CD4-positive, alpha-beta T cell treated with Interleukin-6 at 100 ng/mL for 8 hours (primary cell): Measurements from ENCODE around the gene SPTB.

Experiments
- DNase-seq: peaks from one replicate; pipeline ENCODE4 v3.0.0-alpha.2; 2020; ENCODE audit warnings: mixed read lengths, low spot score

The SPTB gene

GRCh38 chr14:64729386-64730060 is 150.2 kb downstream of the SPTB start:
- DNase-seq = no peak

GRCh38 chr14:64728856-64729255 is 150.9 kb downstream of the SPTB start:
- no peak for DNase-seq

- no peak for DNase-seq
These were observed 151.6 kb downstream of the SPTB start for GRCh38 chr14:64728106-64728505.

DNA sequence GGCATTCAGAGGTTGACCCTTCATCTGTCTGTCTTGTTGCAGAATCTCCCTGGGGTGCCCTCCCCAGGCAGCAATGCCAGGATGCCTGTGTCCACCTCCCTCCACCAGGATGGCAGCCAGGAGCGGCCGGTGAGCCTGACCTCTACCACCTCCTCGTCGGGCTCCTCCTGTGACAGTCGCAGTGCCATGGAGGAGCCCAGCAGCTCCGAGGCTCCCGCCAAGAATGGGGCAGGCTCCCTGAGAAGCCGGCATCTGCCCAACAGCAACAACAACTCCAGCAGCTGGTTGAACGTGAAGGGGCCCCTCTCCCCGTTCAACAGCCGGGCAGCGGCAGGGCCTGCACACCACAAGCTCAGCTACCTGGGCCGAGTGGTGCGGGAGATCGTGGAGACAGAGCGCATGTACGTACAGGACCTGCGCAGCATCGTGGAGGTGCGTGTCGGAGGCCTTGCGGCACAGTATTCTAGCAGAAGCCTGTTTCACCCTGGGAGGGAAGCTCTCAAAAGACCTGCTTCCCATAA is 152.1 kb downstream of the SPTB start:
- no peak for DNase-seq

DNA sequence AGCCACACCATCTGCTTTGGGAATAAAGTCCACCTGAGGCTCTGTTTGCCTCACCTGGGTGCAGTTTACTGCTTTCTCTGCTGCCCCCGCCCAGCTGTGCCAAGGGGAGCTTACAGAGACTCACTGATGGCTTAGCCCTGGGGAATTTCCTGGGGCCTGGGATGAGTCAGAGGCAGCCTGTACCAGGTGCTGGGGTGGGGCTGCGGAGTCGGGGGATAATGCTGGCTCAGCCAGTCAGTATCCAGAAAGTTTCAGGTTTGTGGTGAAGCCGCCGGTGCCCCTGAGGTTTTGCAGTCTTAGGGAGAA is 153.2 kb downstream of the SPTB start:
- peak; percentile 44 for DNase-seq

DNA sequence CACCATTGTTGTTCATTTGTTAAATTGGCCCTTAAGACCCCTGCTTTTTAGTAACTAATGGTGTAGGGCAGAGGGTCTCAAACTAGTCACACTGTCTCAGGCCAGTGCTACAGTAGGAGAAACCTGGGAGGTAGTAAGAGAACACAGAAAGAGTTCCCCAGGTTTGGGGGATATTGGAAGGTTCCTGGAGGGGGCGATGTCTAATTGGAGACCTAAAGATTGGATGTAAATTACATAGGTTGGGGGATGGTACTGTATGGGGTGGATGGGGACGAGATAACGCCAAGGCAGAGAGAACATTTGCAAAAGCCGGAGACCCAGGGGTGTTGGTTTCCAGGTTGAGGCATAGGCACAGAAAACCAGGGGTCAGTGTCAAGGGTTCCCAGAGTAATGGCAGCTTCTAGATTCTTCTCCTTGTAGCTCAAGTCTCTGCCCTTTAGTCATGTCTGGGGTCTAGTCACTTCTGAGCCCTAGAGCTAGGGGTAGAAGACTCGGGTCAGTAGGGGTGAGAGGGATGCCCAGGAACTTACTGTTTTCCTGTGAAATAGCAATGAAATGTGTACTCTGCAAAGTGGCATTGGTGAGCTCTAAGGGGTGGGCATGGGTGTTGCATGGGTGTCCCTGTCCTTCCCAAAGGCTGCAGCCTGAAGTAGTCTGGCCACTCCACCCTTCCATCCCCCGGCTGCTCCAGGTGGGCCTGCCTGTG is 153.7 kb downstream of the SPTB start:
- no peak for DNase-seq

- no peak for DNase-seq
These were observed 154.4 kb downstream of the SPTB start for GRCh38 chr14:64725261-64725815.

DNA sequence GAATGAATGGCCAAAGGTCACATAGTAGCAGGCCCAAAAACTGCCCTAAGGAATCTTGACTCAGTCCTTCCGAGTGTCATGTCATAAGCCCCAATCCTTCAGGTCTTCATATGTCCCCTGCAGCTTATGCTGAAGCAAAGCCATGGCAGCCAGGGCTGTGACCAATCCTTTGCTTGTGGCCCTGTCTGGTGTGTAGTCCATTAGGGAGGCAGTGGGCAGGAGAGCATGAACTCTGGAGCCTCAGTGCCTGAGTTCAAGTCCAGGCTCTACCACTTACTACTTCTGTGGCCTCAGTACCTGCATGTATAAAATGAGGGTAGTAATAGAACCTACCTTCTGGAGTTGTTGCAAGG is 155.2 kb downstream of the SPTB start:
- no peak for DNase-seq

GRCh38 chr14:64723691-64724577 is 155.8 kb downstream of the SPTB start:
- no peak for DNase-seq

- DNase-seq = peak; percentile 61
These were observed 156.8 kb downstream of the SPTB start for GRCh38 chr14:64722842-64723447.

GRCh38 chr14:64721899-64722298 is 157.8 kb downstream of the SPTB start:
- no peak for DNase-seq

DNA sequence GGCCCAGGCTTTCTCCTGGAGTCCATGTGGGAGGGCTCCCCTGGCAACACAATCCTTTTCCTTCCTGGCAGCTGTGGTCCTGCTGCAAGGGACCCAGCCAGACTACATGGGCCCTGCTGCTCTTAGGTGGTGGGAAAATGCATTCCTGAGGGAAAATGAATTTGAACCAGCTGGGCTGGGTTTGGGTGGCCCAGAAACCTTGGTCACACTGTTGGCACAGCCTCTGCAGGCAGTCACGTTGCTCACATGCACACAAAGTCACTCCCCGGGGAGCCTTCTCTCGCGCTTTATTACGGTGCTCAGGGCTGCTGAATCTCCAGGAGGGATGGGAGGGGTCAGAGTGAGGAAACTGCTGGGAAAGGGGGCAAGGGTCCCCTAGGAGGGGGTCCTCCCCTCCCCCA is 158.3 kb downstream of the SPTB start:
- DNase-seq = no peak

DNA sequence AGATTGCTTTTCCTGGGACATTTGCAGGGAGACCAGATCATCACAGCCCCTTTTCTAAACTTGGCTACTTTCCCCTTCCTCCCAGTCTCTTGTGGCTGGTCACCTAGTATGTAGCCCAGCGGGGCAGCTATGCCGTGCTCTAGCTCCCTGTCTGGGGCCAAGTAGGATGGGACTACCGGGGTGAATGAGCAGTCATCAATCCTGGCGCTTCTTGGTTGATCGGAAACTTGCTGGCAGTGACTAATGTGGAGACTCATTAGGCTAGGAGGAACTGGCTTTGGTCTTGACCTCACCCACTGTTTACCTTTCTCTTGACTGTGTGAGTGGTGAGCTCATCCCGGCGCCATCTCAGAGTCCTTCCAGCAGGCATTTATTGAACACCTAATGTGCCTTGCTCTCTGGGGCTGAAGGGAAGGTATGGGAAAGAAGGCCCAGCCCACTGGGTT is 159.6 kb downstream of the SPTB start:
- DNase-seq = no peak

DNA sequence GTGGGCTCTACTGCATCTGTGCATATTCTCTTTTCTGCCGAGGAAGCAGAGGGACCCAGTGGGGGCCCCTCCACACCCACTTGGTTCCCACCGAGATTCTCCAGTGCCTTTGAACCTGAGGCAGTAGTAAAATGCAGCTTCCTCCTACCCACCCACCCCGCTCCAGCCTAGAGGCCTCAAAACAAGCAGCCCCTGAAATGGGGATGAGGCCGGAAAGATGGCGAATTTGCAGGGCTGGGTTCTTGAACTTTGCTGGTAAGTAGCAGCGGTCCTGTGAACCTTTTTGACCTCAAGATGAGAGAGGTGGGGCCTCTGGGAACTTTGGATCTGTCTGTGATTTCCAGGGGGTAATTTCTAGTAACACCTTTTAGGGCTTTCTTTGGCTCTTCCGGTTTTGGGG is 160.1 kb downstream of the SPTB start:
- DNase-seq = no peak

- DNase-seq = no peak
These were observed 160.9 kb downstream of the SPTB start for GRCh38 chr14:64718762-64719161.

- no peak for DNase-seq
These were observed 161.8 kb downstream of the SPTB start for GRCh38 chr14:64717870-64718269.

- DNase-seq = no peak
These were observed 163.9 kb downstream of the SPTB start for GRCh38 chr14:64715628-64716412.

DNA sequence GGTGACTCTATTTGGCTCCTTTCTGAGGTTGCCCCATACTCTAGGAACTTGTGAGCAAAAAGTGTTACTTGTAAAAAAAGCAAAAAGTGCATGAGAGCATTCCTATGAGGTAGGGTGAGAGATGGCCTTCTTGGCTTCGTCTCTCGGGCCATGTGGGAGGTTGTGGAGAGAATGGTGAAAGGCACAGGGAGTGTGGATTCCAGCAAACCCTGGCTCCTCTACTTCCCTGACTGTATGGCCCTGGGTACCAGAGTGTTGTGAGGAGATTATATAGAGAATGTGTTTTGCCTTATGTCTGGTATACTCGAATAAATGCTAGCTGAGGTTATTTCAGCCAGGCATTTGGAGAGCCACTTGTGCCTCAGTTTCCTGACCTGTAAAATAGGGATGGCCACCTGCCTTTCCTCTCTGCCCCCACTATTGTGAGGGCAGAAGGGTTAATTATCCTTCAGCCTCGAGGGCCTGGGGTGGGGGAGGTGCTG is 164.5 kb downstream of the SPTB start:
- DNase-seq = no peak

- no peak for DNase-seq
These were observed 165.2 kb downstream of the SPTB start for GRCh38 chr14:64714432-64715025.

DNA sequence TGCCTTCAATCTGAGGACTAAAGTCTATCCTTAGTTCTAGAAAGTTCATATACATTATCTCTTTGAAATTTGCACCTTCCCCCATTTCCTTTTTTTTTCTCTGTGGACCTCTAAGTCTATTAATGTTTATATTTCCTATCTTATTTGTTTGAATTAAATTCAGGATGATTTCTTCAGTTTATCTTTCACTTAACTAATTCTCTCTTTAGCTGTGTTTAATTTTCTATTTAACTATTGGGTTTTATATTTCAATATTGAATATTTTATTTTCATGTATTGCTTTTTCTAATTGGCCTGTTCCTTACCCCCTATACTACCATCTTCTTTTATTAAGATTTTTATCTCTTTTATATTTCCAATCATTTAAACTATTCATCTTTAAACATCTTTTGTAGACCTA is 166.0 kb downstream of the SPTB start:
- no peak for DNase-seq

GRCh38 chr14:64711039-64711438 is 168.7 kb downstream of the SPTB start:
- no peak for DNase-seq
